PFSK-1 (cell line): ENCODE measurements around the gene INPP5D.

Experiments used
- FOXP2 ChIP-seq: optimal IDR thresholded peaks from 2 replicates; pipeline ENCODE3; 2011; ENCODE audit warnings: borderline replicate concordance, control low read depth, inconsistent platforms; ENCODE audit not compliant: insufficient read depth; ENCODE audit errors: extremely low read length, extremely low read depth
- POLR2AphosphoS5 ChIP-seq: IDR thresholded peaks from 2 replicates; pipeline ENCODE4 v1.6.1; 2012; ENCODE audit warnings: low read depth, mild to moderate bottlenecking, control low read depth, low read length, moderate library complexity
- REST ChIP-seq, 2 experiments: IDR thresholded peaks; 2 replicates each; pipeline versions ENCODE4 v1.6.1 to v1.8.0; 2011 to 2012; ENCODE audit warnings: low read depth in 2 of 2, low read length in 2 of 2, control low read depth in 1 of 2, inconsistent platforms in 1 of 2, mild to moderate bottlenecking in 1 of 2, moderate library complexity in 1 of 2; ENCODE audit not compliant: insufficient read depth in 1 of 2
- SIN3A ChIP-seq: IDR thresholded peaks from 2 replicates; pipeline ENCODE4 v1.6.1; 2012; ENCODE audit warnings: mild to moderate bottlenecking, low read length, moderate library complexity, borderline replicate concordance; ENCODE audit not compliant: insufficient read depth
- TAF1 ChIP-seq: IDR thresholded peaks from 2 replicates; pipeline ENCODE4 v1.6.1; 2012; ENCODE audit warnings: low read length, control low read depth, borderline replicate concordance; ENCODE audit not compliant: insufficient read depth

The INPP5D gene

GRCh38 chr2:233055362-233055761 lies 4.8 kb upstream of the INPP5D start:
- no peak for TF ChIP-seq SIN3A
- TF ChIP-seq POLR2AphosphoS5, result no peak
- no peak for TF ChIP-seq REST (IDR thresholded peaks at IDR 0.05; ENCODE audit: insufficient read depth in 1 of 2, low read depth in 2 of 2, low read length in 2 of 2)
- TF ChIP-seq TAF1, result no peak
- no peak for TF ChIP-seq FOXP2

GRCh38 chr2:233056961-233057605 lies 3.1 kb upstream of the INPP5D start:
- no peak for TF ChIP-seq FOXP2
- no peak for TF ChIP-seq REST (IDR thresholded peaks at IDR 0.05; ENCODE audit: insufficient read depth in 1 of 2, low read depth in 2 of 2, low read length in 2 of 2)
- TF ChIP-seq SIN3A, result no peak

GRCh38 chr2:233058717-233059546 lies 1.2 kb upstream of the INPP5D start:
- TF ChIP-seq TAF1, result no peak

- no peak for TF ChIP-seq FOXP2
- TF ChIP-seq TAF1, result no peak
- no peak for TF ChIP-seq REST (IDR thresholded peaks at IDR 0.05; ENCODE audit: insufficient read depth in 1 of 2, low read depth in 2 of 2, low read length in 2 of 2)
- no peak for TF ChIP-seq POLR2AphosphoS5
- TF ChIP-seq SIN3A, result no peak
Measured at GRCh38 chr2:233059547-233059796, 670 bp upstream of the INPP5D start.

- no peak for TF ChIP-seq TAF1
Measured at GRCh38 chr2:233060501-233060979, 398 bp downstream of the INPP5D start.

GRCh38 chr2:233060980-233061590 lies 943 bp downstream of the INPP5D start:
- TF ChIP-seq TAF1, result no peak
- TF ChIP-seq REST (IDR thresholded peaks at IDR 0.05; ENCODE audit: insufficient read depth in 1 of 2, low read depth in 2 of 2, low read length in 2 of 2), result no peak
- no peak for TF ChIP-seq POLR2AphosphoS5
- TF ChIP-seq SIN3A, result no peak
